AG10803 (cell line): ENCODE data around the gene GGT5.
"Not testable (repeated sequence)": the region's sequence is repeated elsewhere in the genome, so short reads cannot be mapped to it uniquely, and the experiment has no call there.

Experiments
- DNase-seq: peaks from one replicate; pipeline ENCODE4 v3.0.0; 2010; ENCODE audit warnings: low read depth
- H3K4me3 ChIP-seq: 2 replicates; pipeline ENCODE4 v1.5.1; 2011; ENCODE audit warnings: mild to moderate bottlenecking, low read length, control low read depth
- CTCF ChIP-seq: conservative IDR thresholded peaks from 2 replicates; pipeline ENCODE4 v1.5.1; 2011; ENCODE audit warnings: mild to moderate bottlenecking, low read length, control low read depth, inconsistent platforms

The GGT5 gene

GRCh38 chr22:24214467-24215285, 30.2 kb downstream of the GGT5 start:
- TF ChIP-seq CTCF: no peak
- no peak for DNase-seq

GRCh38 chr22:24213111-24213510, 31.8 kb downstream of the GGT5 start:
- H3K4me3 ChIP-seq, DNase-seq: not testable (repeated sequence)

More at GRCh38 chr22:24214467-24215285, 30.2 kb downstream of the GGT5 start:
- H3K4me3 ChIP-seq: no peak overlapping the region

GRCh38 chr22:24211716-24212115, 33.2 kb downstream of the GGT5 start:
- not testable (repeated sequence) for H3K4me3 ChIP-seq, DNase-seq

GRCh38 chr22:24210409-24210808, 34.5 kb downstream of the GGT5 start:
- not testable (repeated sequence) for DNase-seq, H3K4me3 ChIP-seq

- no peak for TF ChIP-seq CTCF
- DNase-seq: no peak
- H3K4me3 ChIP-seq: no peak overlapping the region
Measured at GRCh38 chr22:24209687-24210086, 35.2 kb downstream of the GGT5 start.

- no peak overlapping the region for H3K4me3 ChIP-seq
- no peak for TF ChIP-seq CTCF
- DNase-seq: no peak
Measured at GRCh38 chr22:24209016-24209415, 35.9 kb downstream of the GGT5 start.

- peak; percentile 97 for DNase-seq
- TF ChIP-seq CTCF: no peak
- H3K4me3 ChIP-seq: no peak overlapping the region
Measured at GRCh38 chr22:24208012-24208749, 36.7 kb downstream of the GGT5 start.

GRCh38 chr22:24207264-24208011, 37.4 kb downstream of the GGT5 start:
- TF ChIP-seq CTCF: no peak
- H3K4me3 ChIP-seq: no peak overlapping the region
- DNase-seq: no peak

- DNase-seq: peak; percentile 31
Measured at GRCh38 chr22:24206460-24207263, 38.2 kb downstream of the GGT5 start.

More at GRCh38 chr22:24206460-24207263, 38.2 kb downstream of the GGT5 start:
- H3K4me3 ChIP-seq: not testable (repeated sequence)
